Spleen (tissue), 11 donors: ENCODE measurements around the gene SASH1. TPM values are rescaled to one million over a fixed set of nuclear protein-coding genes. Genes with fewer than 3 reads are reported as not detected.

Source experiments
- DNase-seq: peaks from one replicate; pipeline ENCODE4 v3.0.0-alpha.2; 2020
- H3K27ac ChIP-seq, 8 donors: fragments of 200-600 bp; sonication (generic) in 7 of 8; 1 replicate in 4 of 8; 2 replicates in 4 of 8; pipeline versions ENCODE4 v1.5.0 to v1.8.0; 2016 to 2021; ENCODE audit warnings: inconsistent platforms in 4 of 8, mild to moderate bottlenecking in 4 of 8, moderate library complexity in 1 of 8
- H3K27me3 ChIP-seq, 7 donors: fragments of 200-600 bp; sonication (generic) in 6 of 7; replicated peaks in 1 of 7; 1 replicate in 4 of 7; 2 replicates in 3 of 7; pipeline versions ENCODE4 v1.5.0 to v1.8.0; 2016 to 2021; ENCODE audit warnings: inconsistent platforms in 3 of 7, mild to moderate bottlenecking in 1 of 7
- H3K36me3 ChIP-seq, 6 donors: fragments of 200-600 bp; sonication (generic) in 5 of 6; 1 replicate in 4 of 6; 2 replicates in 2 of 6; pipeline versions ENCODE4 v1.5.0 to v1.8.0; 2016 to 2021; ENCODE audit warnings: inconsistent platforms in 2 of 6
- H3K4me1 ChIP-seq, 6 donors: fragments of 200-600 bp; sonication (generic) in 5 of 6; 1 replicate in 3 of 6; 2 replicates in 3 of 6; pipeline versions ENCODE4 v1.5.0 to v1.8.0; 2016 to 2021; ENCODE audit warnings: inconsistent platforms in 3 of 6
- H3K4me3 ChIP-seq, 8 donors: fragments of 200-600 bp; sonication (generic) in 7 of 8; 1 replicate in 4 of 8; 2 replicates in 4 of 8; pipeline versions ENCODE4 v1.5.0 to v1.8.0; 2016 to 2021; ENCODE audit warnings: inconsistent platforms in 4 of 8, mild to moderate bottlenecking in 4 of 8, moderate library complexity in 2 of 8
- H3K9me3 ChIP-seq, 8 donors: fragments of 200-600 bp; sonication (generic) in 7 of 8; 1 replicate in 4 of 8; 2 replicates in 4 of 8; pipeline versions ENCODE4 v1.5.0 to v1.8.0; 2016 to 2021; ENCODE audit warnings: inconsistent platforms in 4 of 8
- CTCF ChIP-seq, 11 experiments: fragments of 200-600 bp in 7 of 11; fragments of 450-650 bp in 4 of 11; sonication (generic) in 4 of 11; IDR thresholded peaks in 8 of 11; conservative IDR thresholded peaks in 3 of 11; 1 replicate in 7 of 11; 2 replicates in 4 of 11; pipeline versions ENCODE4 v1.4.0 to v1.8.0; 2016 to 2021; ENCODE audit warnings: antibody characterized with exemption in 11 of 11, inconsistent platforms in 4 of 11, mild to moderate bottlenecking in 1 of 11
- POLR2A ChIP-seq, 3 donors: fragments of 450-650 bp; IDR thresholded peaks; one replicate each; pipeline ENCODE4 v1.5.1; 2017; ENCODE audit warnings: antibody characterized with exemption in 3 of 3, mild to moderate bottlenecking in 1 of 3
- POLR2AphosphoS5 ChIP-seq, 3 donors: sonication (generic); formaldehyde crosslinking; IDR thresholded peaks; one replicate each; pipeline ENCODE4 v1.5.1; 2017; ENCODE audit warnings: antibody characterized with exemption in 3 of 3
- WGBS, 5 donors: extraction: QIAGEN DNeasy Blood & Tissue Kit in 3 of 5; methylation state at CpG; one replicate each; pipeline versions ENCODE4 v1.1.5 to v1.1.7; 2013 to 2018; 5-methylcytosine and 5-hydroxymethylcytosine counted together
- intact Hi-C: fragments of 100-400 bp; cut with DNase I; formaldehyde crosslinking; loops from one replicate; pipeline ENCODE4 v1.15.0; 2023; ENCODE audit warnings: low total_unique reads
- polyA plus RNA-seq, 3 donors: library from polyadenylated mRNA; stranded (reverse); fragments of 200-250 nt; gene quantifications; one replicate each; pipeline ENCODE4 v1.2.1, GENCODE V29; 2013
- total RNA-seq, 7 donors: library from RNA; depleted of rRNA in 3 of 7; stranded (reverse); fragments of >200 nt in 3 of 7; fragmentation: NEBNext Ultra II Directional in 4 of 7; extraction: Animal tissue kit (Norgen Biotek cat#: 25700) in 4 of 7; gene quantifications; one replicate each; pipeline versions ENCODE4 v1.1.0 to v1.2.1, GENCODE V29; 2016 to 2021
- donor health status: healthy with polysubstance abuse.
- donor health status: DM: no; HTN: no; CAD: no; lungs with moderate emphysema.
- donor health status: DM: no; HTN: no; CAD: no.
- donor health status: Bipolar disorder and iron deficiency.
- donor health status: healthy.
- donor health status: DM: no; HTN: no; CAD: no.
- donor health status: DM: yes; HTN: yes; CAD: no.

SASH1 gene
- total and polyA plus RNA-seq, 10 donors: 3.9 to 103 (median 57.9) TPM

DNA sequence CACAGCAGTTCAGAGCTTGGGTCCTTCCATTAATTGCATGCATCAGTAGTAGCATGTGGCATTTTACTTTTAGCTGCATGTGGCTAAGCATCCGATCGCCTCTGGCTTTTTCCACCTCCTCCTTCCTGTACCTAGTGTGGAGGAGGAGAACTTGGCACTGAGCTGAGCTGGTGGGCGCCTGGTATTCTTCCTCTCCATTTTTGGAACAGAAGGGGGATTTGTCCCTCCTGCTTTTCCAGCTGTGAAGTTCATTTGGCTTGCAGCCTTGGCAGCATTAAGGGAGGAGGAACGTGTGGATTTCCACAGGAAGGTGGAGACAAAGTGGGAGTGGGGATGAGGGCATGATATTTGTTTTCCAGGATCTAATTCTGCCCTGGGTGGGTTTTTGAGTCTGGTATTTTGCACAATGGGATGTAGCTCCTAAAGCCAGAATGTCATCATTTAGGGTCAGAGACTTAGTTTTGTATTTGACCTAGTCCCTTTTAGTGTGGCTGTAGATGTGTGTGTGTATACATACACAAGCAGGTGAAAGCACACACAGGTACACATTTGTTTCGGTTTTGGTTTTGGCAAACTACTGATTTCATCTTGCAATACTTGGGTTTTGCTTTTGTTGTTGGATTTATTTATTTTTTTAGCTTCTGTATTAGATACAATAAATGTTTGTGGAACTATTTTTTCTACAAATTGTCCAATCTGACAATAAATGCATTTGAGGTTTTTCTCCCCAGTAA is 90.0 kb downstream of the SASH1 start:
- intact Hi-C loops: no loop called here
- Histone ChIP-seq H3K27ac (no peak overlapping the region), H3K4me1 (peaks cover 0 to 8% (median 0%) of the 10 kb centered on the region in 6 donors), H3K4me3 (no peak overlapping the region), H3K27me3 (no peaks in the 10 kb centered on the region), H3K9me3 (no peaks in the 10 kb centered on the region), H3K36me3 (no peaks in the 10 kb centered on the region)
- 52 to 76% (median 63%) methylated on average over 5 of the region's 5 CpGs for whole genome bisulfite sequencing, 5 donors
- TF ChIP-seq POLR2AphosphoS5 (IDR thresholded peaks at IDR 0.05) (no peak), POLR2A (IDR thresholded peaks at IDR 0.05) (no peak), CTCF (IDR thresholded peaks at IDR 0.05 in 8 of 11, conservative IDR thresholded peaks at IDR 0.05 in 3 of 11) (no peak)
- no peak for DNase-seq

DNA sequence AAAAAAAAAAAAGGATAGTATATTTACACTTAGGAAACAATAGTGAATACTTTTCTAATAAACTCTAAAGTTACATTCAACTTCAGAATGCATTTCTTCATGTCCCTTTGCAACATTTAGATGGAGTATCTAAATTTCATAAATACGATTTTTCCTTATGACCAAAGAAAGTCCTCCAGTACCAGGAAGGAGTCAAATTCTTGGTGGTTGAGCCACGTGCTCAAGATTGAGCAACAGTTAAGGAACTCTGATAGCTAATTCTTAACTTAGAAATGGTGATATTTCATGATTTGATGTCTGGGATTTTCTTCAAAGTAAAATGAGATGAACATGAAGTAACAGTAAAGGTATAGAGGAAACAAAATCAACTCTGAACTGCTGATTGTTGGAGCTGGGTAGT is 92.7 kb downstream of the SASH1 start:
- WGBS, 5 donors: 53 to 73% (median 57%) methylated on average over 2 of the region's 2 CpGs
- no peak for DNase-seq
- H3K27ac ChIP-seq: no peak overlapping the region
- no peaks in the 10 kb centered on the region for H3K9me3 ChIP-seq
- H3K4me3 ChIP-seq: no peak overlapping the region
- no peaks in the 10 kb centered on the region for H3K27me3 ChIP-seq
- H3K36me3 ChIP-seq: no peaks in the 10 kb centered on the region
- H3K4me1 ChIP-seq: peaks cover 0 to 8% (median under 1%) of the 10 kb centered on the region in 6 donors
- intact Hi-C loops: no loop called here
- TF ChIP-seq CTCF (IDR thresholded peaks at IDR 0.05 in 8 of 11, conservative IDR thresholded peaks at IDR 0.05 in 3 of 11): no peak
- TF ChIP-seq POLR2A (IDR thresholded peaks at IDR 0.05): no peak
- no peak for TF ChIP-seq POLR2AphosphoS5 (IDR thresholded peaks at IDR 0.05)

DNA sequence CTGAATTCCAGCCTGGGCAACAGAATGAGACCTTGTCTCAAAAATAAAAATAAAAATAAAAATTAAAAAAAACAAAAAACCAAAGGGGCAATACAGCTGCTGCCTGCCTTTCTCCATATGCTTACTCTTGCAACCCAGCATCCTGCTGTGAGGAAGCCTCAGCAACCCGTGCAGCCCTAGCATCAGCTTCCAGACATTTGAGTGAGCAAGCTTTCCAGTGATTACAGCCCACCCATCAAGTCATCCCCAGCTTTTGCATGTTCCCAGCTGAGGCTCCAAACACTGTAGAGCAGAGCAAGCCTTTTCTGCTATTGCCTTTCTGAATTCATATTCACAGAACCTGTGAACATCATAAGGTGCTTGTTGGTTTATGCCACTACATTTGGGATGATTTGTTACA is 93.8 kb downstream of the SASH1 start:
- Histone ChIP-seq H3K4me1 (peaks cover 0 to 19% (median 9%) of the 10 kb centered on the region in 6 donors), H3K27ac (no peak overlapping the region), H3K36me3 (no peaks in the 10 kb centered on the region), H3K4me3 (no peak overlapping the region), H3K9me3 (no peaks in the 10 kb centered on the region), H3K27me3 (no peaks in the 10 kb centered on the region)
- WGBS, 5 donors: 76 to 93% (median 83%) methylated on average over 1 of the region's 1 CpG
- no peak for DNase-seq
- TF ChIP-seq POLR2AphosphoS5 (IDR thresholded peaks at IDR 0.05) (no peak), POLR2A (IDR thresholded peaks at IDR 0.05) (no peak), CTCF (IDR thresholded peaks at IDR 0.05 in 8 of 11, conservative IDR thresholded peaks at IDR 0.05 in 3 of 11) (no peak)
- intact Hi-C loops: no loop called here

DNA sequence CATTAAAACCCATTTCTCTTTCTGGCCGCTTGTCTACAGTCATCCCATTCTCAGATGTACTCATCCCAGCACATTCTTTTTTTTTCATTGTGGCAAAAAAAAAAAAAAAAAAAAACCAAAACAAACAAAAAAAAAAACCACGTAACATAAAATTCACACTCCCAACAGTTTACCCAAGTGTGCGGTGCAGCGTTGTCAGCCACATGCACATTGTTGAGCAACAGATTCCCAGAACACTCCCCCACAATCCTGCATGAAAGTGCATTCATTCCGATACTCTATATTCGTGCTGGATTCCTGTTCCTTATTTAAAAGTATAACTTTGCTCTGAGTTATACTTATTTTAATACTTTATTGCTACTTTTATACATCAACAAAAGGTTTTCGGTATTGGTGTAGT is 96.0 kb downstream of the SASH1 start:
- TF ChIP-seq POLR2AphosphoS5 (IDR thresholded peaks at IDR 0.05) (no peak), CTCF (IDR thresholded peaks at IDR 0.05 in 8 of 11, conservative IDR thresholded peaks at IDR 0.05 in 3 of 11) (no peak), POLR2A (IDR thresholded peaks at IDR 0.05) (no peak)
- WGBS, 5 donors: 78 to 90% (median 85%) methylated on average over 7 of the region's 7 CpGs
- DNase-seq: no peak
- intact Hi-C loops: no loop called here
- Histone ChIP-seq H3K4me1 (peaks cover 0 to 21% (median 10%) of the 10 kb centered on the region in 6 donors), H3K27me3 (no peaks in the 10 kb centered on the region), H3K4me3 (no peak overlapping the region), H3K9me3 (no peaks in the 10 kb centered on the region), H3K36me3 (no peaks in the 10 kb centered on the region), H3K27ac (no peak overlapping the region)
